Uterus (tissue), 2 donors: ENCODE data around the gene CELA2B.

ENCODE experiments used
- POLR2A ChIP-seq, 2 donors: fragments of 450-650 bp; IDR thresholded peaks; one replicate each; pipeline ENCODE4 v1.6.1; 2016; ENCODE audit warnings: antibody characterized with exemption in 2 of 2, mild to moderate bottlenecking in 1 of 2, moderate library complexity in 1 of 2
- TF ChIP-seq, protein P1 (sequence below), 4 experiments: fragments of 200-600 bp in 2 of 4; fragments of 450-650 bp in 2 of 4; sonication (generic) in 2 of 4; IDR thresholded peaks; one replicate each; pipeline ENCODE4 v1.5.1; 2016 to 2019; ENCODE audit warnings: antibody characterized with exemption in 4 of 4, mild to moderate bottlenecking in 2 of 4, moderate library complexity in 1 of 4

DNA sequence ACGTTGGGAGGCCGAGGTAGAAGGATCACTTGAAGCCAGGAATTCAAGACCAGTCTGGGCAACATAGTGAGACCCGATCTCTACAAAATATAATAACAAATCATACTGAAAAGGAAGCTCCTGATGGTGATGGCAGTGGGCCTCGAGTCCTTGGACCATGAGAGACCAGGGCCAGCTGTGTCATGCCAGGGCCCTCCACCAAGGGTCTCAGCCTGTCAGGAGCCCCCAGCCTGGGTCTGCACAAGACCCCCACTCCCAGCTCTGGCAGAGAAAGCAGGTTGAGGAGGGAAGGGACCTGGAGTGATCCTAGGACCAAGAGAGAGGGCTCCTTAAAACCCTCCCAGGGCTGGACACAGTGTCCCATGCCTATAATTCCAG lies 44.3 kb upstream of the CELA2B start:
- TF ChIP-seq, protein P1, sequence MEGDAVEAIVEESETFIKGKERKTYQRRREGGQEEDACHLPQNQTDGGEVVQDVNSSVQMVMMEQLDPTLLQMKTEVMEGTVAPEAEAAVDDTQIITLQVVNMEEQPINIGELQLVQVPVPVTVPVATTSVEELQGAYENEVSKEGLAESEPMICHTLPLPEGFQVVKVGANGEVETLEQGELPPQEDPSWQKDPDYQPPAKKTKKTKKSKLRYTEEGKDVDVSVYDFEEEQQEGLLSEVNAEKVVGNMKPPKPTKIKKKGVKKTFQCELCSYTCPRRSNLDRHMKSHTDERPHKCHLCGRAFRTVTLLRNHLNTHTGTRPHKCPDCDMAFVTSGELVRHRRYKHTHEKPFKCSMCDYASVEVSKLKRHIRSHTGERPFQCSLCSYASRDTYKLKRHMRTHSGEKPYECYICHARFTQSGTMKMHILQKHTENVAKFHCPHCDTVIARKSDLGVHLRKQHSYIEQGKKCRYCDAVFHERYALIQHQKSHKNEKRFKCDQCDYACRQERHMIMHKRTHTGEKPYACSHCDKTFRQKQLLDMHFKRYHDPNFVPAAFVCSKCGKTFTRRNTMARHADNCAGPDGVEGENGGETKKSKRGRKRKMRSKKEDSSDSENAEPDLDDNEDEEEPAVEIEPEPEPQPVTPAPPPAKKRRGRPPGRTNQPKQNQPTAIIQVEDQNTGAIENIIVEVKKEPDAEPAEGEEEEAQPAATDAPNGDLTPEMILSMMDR (IDR thresholded peaks at IDR 0.05), result no peak
- TF ChIP-seq POLR2A (IDR thresholded peaks at IDR 0.05), result no peak
